ENCODE results near the gene CPED1. TPM values are rescaled to one million over a fixed set of nuclear protein-coding genes. Genes with fewer than 3 reads are reported as not detected.
"Not testable (repeated sequence)": the region's sequence is repeated elsewhere in the genome, so short reads cannot be mapped to it uniquely, and the experiment has no call there.

The CPED1 gene
- total RNA-seq, 1 donor from 2014 or later, result 0.26 TPM

- DNase-seq (ENCODE audit: low read depth) (no peak), FAIRE-seq (no peak)
- no peak for TF ChIP-seq CTCF (IDR thresholded peaks at IDR 0.05; ENCODE audit: insufficient read depth, low read length, severe bottlenecking)
- Histone ChIP-seq H3K27me3 (ENCODE audit: control insufficient read depth, insufficient read depth, low read length) (no peaks in the 10 kb centered on the region), H3K36me3 (ENCODE audit: control insufficient read depth, insufficient read depth, low read length) (no peaks in the 10 kb centered on the region), H3K4me3 (ENCODE audit: low read depth, low read length) (no peak overlapping the region)
These were observed 296.7 kb downstream of the CPED1 start for GRCh38 chr7:121285066-121285667.

GRCh38 chr7:121286186-121286585, 297.7 kb downstream of the CPED1 start:
- no peak for FAIRE-seq

DNA sequence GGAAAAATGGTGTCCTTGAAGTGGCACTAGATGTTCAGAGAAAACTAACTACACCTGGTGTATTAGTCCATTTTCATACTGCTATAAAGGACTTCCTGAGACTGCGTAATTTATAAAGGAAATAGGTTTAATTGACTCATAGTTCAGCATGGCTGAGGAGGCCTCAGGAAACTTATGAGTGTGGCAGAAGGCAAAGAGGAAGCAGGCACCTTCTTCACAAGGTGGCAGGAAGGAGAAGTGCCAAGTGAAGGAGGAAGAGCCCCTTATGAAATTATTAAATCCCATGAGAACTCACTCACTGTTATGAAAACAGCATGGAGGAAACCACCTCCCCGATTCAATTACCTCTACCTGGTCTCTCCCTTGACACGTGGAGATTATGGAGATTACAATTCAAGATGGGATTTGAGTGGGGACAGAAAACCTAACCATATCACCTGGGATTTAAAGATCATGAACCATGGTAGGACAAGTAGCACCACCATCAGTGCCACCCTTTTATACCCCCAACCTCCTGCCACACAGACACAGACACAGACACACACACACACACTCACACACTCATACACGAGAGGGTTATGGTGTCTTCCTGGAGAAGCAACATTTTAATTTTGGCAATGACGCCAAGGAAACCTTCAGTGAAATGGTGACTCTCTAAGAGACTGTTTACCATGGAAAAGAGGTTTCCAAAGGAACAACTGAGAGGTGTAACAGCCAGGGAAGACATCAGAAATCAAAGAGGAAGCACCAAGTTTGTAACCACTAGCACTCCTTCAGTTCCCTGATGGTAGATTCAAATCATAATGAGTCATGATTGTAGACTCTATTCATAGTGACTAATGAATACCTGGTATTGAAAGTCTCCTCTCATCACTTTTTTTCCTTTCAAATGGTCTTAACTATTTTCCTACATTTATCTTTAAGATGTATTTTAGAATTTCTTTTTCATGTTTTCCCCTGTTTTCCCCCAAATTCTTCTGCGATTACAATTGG, 298.5 kb downstream of the CPED1 start:
- H3K36me3 ChIP-seq (ENCODE audit: control insufficient read depth, insufficient read depth, low read length), result no peaks in the 10 kb centered on the region
- H3K4me3 ChIP-seq (ENCODE audit: low read depth, low read length), result no peak overlapping the region
- DNase-seq (ENCODE audit: low read depth) (peak; percentile 74), FAIRE-seq (no peak)
- TF ChIP-seq CTCF (IDR thresholded peaks at IDR 0.05; ENCODE audit: insufficient read depth, low read length, severe bottlenecking), result no peak
- no peaks in the 10 kb centered on the region for H3K27me3 ChIP-seq (ENCODE audit: control insufficient read depth, insufficient read depth, low read length)

More at GRCh38 chr7:121286186-121286585, 297.7 kb downstream of the CPED1 start:
- TF ChIP-seq CTCF (IDR thresholded peaks at IDR 0.05; ENCODE audit: insufficient read depth, low read length, severe bottlenecking), result no peak
- Histone ChIP-seq H3K36me3 (ENCODE audit: control insufficient read depth, insufficient read depth, low read length) (no peaks in the 10 kb centered on the region), H3K4me3 (ENCODE audit: low read depth, low read length) (no peak overlapping the region), H3K27me3 (ENCODE audit: control insufficient read depth, insufficient read depth, low read length) (no peaks in the 10 kb centered on the region)
- DNase-seq (ENCODE audit: low read depth), result no peak

DNA sequence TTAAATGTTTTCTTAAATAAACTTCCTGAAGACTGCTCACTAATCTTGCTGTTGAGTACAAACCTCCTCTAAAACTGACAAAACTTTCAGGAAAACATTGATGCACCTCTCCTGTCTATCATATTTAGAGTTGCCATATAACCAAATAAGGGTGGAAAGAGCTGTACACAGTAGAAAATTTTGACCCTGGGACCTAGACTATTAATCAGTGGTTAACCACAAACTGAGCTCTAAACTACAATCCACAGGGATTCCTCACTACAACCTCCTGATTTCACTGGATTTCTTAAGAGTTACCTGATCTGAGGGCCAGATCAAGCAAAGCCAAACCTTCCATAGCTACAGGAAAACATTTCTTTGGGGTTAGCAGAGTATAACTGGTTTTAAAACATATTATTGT, 300.4 kb downstream of the CPED1 start:
- no peak overlapping the region for H3K4me3 ChIP-seq (ENCODE audit: low read depth, low read length)
- DNase-seq (ENCODE audit: low read depth), result peak; percentile 44
- no peak for FAIRE-seq

GRCh38 chr7:121289930-121290329, 301.4 kb downstream of the CPED1 start:
- not testable (repeated sequence) for DNase-seq (ENCODE audit: low read depth); FAIRE-seq

More for the DNA sequence above, 300.4 kb downstream of the CPED1 start:
- Histone ChIP-seq H3K27me3 (ENCODE audit: control insufficient read depth, insufficient read depth, low read length) (no peaks in the 10 kb centered on the region), H3K36me3 (ENCODE audit: control insufficient read depth, insufficient read depth, low read length) (no peaks in the 10 kb centered on the region)
- TF ChIP-seq CTCF (IDR thresholded peaks at IDR 0.05; ENCODE audit: insufficient read depth, low read length, severe bottlenecking), result no peak

DNA sequence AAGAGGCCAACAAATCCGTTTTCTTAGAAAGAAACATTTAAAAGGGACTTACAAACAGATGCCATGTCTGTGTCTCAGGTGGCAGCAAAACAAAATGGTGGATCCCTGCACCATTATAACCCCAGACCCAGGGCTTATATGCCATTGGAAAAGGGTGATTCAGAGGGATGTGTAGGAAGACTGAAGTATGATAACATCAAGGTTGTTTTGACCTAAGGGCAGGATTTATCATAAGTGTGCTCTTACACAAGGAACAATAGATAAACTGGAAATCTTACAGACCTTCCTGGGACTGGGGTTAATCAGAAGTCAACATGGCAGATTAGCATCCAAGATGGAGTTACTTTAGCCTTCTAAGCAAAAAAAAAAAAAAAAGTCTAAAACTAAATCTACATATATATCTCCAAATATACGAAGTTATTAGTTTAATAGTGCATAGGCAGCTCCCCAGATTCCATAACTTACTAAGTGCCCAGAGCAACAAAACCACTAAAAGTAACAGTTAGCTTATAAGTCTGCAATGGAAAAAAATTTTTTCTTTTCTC, 306.0 kb downstream of the CPED1 start:
- TF ChIP-seq CTCF (IDR thresholded peaks at IDR 0.05; ENCODE audit: insufficient read depth, low read length, severe bottlenecking), result no peak

More at GRCh38 chr7:121289930-121290329, 301.4 kb downstream of the CPED1 start:
- not testable (repeated sequence) for H3K4me3 ChIP-seq (ENCODE audit: low read depth, low read length); H3K27me3 ChIP-seq (ENCODE audit: control insufficient read depth, insufficient read depth, low read length); H3K36me3 ChIP-seq (ENCODE audit: control insufficient read depth, insufficient read depth, low read length)

More for the DNA sequence above, 306.0 kb downstream of the CPED1 start:
- no peaks in the 10 kb centered on the region for H3K27me3 ChIP-seq (ENCODE audit: control insufficient read depth, insufficient read depth, low read length)
- H3K4me3 ChIP-seq (ENCODE audit: low read depth, low read length), result no peak overlapping the region
- H3K36me3 ChIP-seq (ENCODE audit: control insufficient read depth, insufficient read depth, low read length), result no peaks in the 10 kb centered on the region
- no peak for FAIRE-seq
- DNase-seq (ENCODE audit: low read depth), result peak; percentile 33
